CD4-positive, alpha-beta T cell treated with Interleukin-1 beta for 1 hour (primary cell): ENCODE data around the gene IFITM1.

Experiments used
- DNase-seq, 2 donors: peaks; one replicate each; pipeline ENCODE4 v3.0.0-alpha.2; 2020 to 2022

The IFITM1 gene

GRCh38 chr11:313787-314553 lies at the start of gene IFITM1:
Gene IFITM1 (plus strand): TSS chr11:314040. CDS start chr11:314171, 131 bp downstream.
- peak; percentile 67 to 70 for DNase-seq

- DNase-seq = peak in 1 of 2 donors; percentile 37
Observed at GRCh38 chr11:266676-267439, 47.0 kb upstream of the IFITM1 start.

GRCh38 chr11:267491-267994 lies 46.3 kb upstream of the IFITM1 start:
- DNase-seq = peak; percentile 57 to 75

GRCh38 chr11:268716-269145 lies 45.1 kb upstream of the IFITM1 start:
- peak; percentile 66 to 76 for DNase-seq

GRCh38 chr11:269146-269890 lies 44.5 kb upstream of the IFITM1 start:
- DNase-seq = peak; percentile 73 to 74

- DNase-seq = no peak
Observed at GRCh38 chr11:270451-271318, 43.2 kb upstream of the IFITM1 start.

- DNase-seq = no peak
Observed at GRCh38 chr11:271319-271715, 42.5 kb upstream of the IFITM1 start.

GRCh38 chr11:272195-272930 lies 41.5 kb upstream of the IFITM1 start:
- DNase-seq = no peak

- DNase-seq = no peak
Observed at GRCh38 chr11:272931-273198, 41.0 kb upstream of the IFITM1 start.

- no peak for DNase-seq
Observed at GRCh38 chr11:276219-276618, 37.6 kb upstream of the IFITM1 start.

GRCh38 chr11:278001-278951 lies 35.6 kb upstream of the IFITM1 start, which contains the start of gene NLRP6:
Gene NLRP6 (plus strand): TSS chr11:278407. CDS start chr11:278570, 163 bp downstream.
- DNase-seq = no peak

- DNase-seq = no peak
Observed at GRCh38 chr11:279040-279965, 34.5 kb upstream of the IFITM1 start.

- DNase-seq = peak; percentile 49 to 57
Observed at GRCh38 chr11:279966-280705, 33.7 kb upstream of the IFITM1 start.

- DNase-seq = peak; percentile 37 to 50
Observed at GRCh38 chr11:280706-281485, 32.9 kb upstream of the IFITM1 start.

GRCh38 chr11:281486-282161 lies 32.2 kb upstream of the IFITM1 start:
- no peak for DNase-seq

- no peak for DNase-seq
Observed at GRCh38 chr11:282171-282570, 31.7 kb upstream of the IFITM1 start.
